ENCODE data around the gene TEX26.

DNA sequence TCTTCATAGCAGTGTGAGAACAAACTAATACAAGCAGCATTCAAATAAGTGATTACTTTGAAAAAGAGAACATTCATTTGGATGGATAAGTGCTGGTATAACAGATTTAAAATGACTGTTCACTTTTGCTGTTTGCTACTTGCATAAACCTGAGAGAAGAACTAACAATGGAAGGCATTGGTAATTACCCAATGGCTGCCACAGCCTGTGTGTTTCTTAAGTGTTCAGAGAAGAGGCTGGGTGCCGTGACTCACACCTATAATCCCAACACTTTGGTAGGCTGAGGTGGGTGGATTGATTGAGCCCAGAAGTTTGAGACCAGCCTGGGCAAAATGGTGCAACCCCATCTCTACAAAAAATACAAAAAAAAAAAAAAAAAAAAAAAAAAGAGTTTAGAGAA is 4.9 kb upstream of the TEX26 start:
- TF ChIP-seq POLR2AphosphoS5 (IDR thresholded peaks at IDR 0.05; ENCODE audit: borderline replicate concordance, low read depth, low read length) (no peak), EZH2 (IDR thresholded peaks at IDR 0.05) (no peak)
